HepG2 (cell line): ENCODE data around the gene NSD2. TPM values are rescaled to one million over a fixed set of nuclear protein-coding genes. Genes with fewer than 3 reads are reported as not detected.

ENCODE experiments used
- ATAC-seq: fragments of 200-7000 bp; cut with Tn5 transposase; 3 replicates; pipeline ENCODE4 v1.9.1; 2020; ENCODE audit warnings: mild to moderate bottlenecking, moderate library complexity
- Bru-seq: library from RNA; stranded (reverse); fragments of 400-500 nt; gene quantifications from one replicate; lab custom pipeline; 2021; lab: Mats Ljungman, UMichigan
- BruChase-seq, 2 experiments: library from RNA; stranded (reverse); fragments of 400-500 nt; gene quantifications; one replicate each; lab custom pipeline; 2021; lab: Mats Ljungman, UMichigan
- BruUV-seq: library from RNA; stranded (reverse); fragments of 400-500 nt; replicated peaks from 2 replicates; lab custom pipeline; 2021; lab: Mats Ljungman, UMichigan
- CTCF ChIA-PET: fragments of 300-600 bp; formaldehyde crosslinking; extraction: SDS; loops from one replicate; lab custom pipeline; 2021; ENCODE audit warnings: low total read pairs, inconsistent platforms, low intra/inter-chr PET ratio; lab: Yijun Ruan, JAX
- POLR2A ChIA-PET: fragments of 350-600 bp; sonication (Branson Sonifier 250); formaldehyde crosslinking; loops from one replicate; lab custom pipeline; 2020; ENCODE audit warnings: antibody characterized with exemption, inconsistent platforms; lab: Yijun Ruan, JAX
- DNase-seq: peaks from one replicate; pipeline ENCODE4 v3.0.0-alpha.2; 2015; ENCODE audit warnings: low spot score
- FAIRE-seq: peaks from 3 replicates; lab custom pipeline; 2011; peaks lifted over from hg19 to GRCh38; lab: Jason Lieb, UNC
- H2AFZ ChIP-seq: one replicate; pipeline ENCODE4 v1.6.1; 2011; ENCODE audit warnings: low read length, inconsistent platforms
- H3K27ac ChIP-seq: fragments of 300-600 bp; 3 replicates; pipeline ENCODE4 v1.8.0; 2011; ENCODE audit warnings: mixed run types, mild to moderate bottlenecking, mixed read lengths, low read length, inconsistent platforms; ENCODE audit not compliant: insufficient read depth; ENCODE audit errors: extremely low read length
- H3K27me3 ChIP-seq, 2 experiments: fragments of 200-600 bp in 1 of 2; 2 replicates in 1 of 2; 3 replicates in 1 of 2; pipeline versions ENCODE4 v1.6.0 to v1.8.0; 2011; ENCODE audit warnings: low read length in 2 of 2, mild to moderate bottlenecking in 2 of 2, moderate library complexity in 2 of 2, inconsistent platforms in 1 of 2; ENCODE audit not compliant: insufficient read depth in 2 of 2, control insufficient read depth in 1 of 2
- H3K36me3 ChIP-seq, 2 experiments: fragments of 200-600 bp in 1 of 2; replicated peaks in 1 of 2; 2 replicates in 1 of 2; 3 replicates in 1 of 2; pipeline versions ENCODE4 v1.5.1 to v1.8.0; 2011; ENCODE audit warnings: low read length in 2 of 2, inconsistent platforms in 1 of 2; ENCODE audit not compliant: insufficient read depth in 2 of 2, control insufficient read depth in 1 of 2
- H3K4me1 ChIP-seq: 2 replicates; pipeline ENCODE4 v1.5.1; 2012; ENCODE audit warnings: low read length, inconsistent platforms; ENCODE audit not compliant: insufficient read depth
- H3K4me2 ChIP-seq: 2 replicates; pipeline ENCODE4 v1.6.0; 2011; ENCODE audit warnings: low read depth, low read length, inconsistent platforms
- H3K4me3 ChIP-seq, 3 experiments: fragments of 200-600 bp in 1 of 3; sonication (generic), shearing (Covaris generic) in 1 of 3; replicated peaks in 1 of 3; 2 replicates each; pipeline ENCODE4 v1.5.1; 2011 to 2016; ENCODE audit warnings: low read length in 3 of 3, inconsistent platforms in 2 of 3, low read depth in 2 of 3, mild to moderate bottlenecking in 2 of 3, control low read depth in 1 of 3, mixed read lengths in 1 of 3; ENCODE audit not compliant: insufficient read depth in 1 of 3
- H3K79me2 ChIP-seq: one replicate; pipeline ENCODE4 v1.6.1; 2011; ENCODE audit warnings: low read length, inconsistent platforms; ENCODE audit not compliant: insufficient read depth
- H3K9ac ChIP-seq: 2 replicates; pipeline ENCODE4 v1.6.0; 2011; ENCODE audit warnings: mild to moderate bottlenecking, low read depth, low read length, inconsistent platforms; ENCODE audit not compliant: insufficient read depth
- H3K9me3 ChIP-seq: 2 replicates; pipeline ENCODE4 v1.5.1; 2012; ENCODE audit warnings: mild to moderate bottlenecking, low read length
- H4K20me1 ChIP-seq: 2 replicates; pipeline ENCODE4 v1.6.0; 2011; ENCODE audit warnings: inconsistent platforms, mild to moderate bottlenecking, low read length, moderate library complexity; ENCODE audit not compliant: insufficient read depth
- FOXJ3 ChIP-seq: sonication (generic); formaldehyde crosslinking; IDR thresholded peaks from 2 replicates; pipeline ENCODE4 v1.4.0; 2020; ENCODE audit warnings: missing genetic modification reagents, mild to moderate bottlenecking, borderline replicate concordance
- HMGA1 ChIP-seq: sonication (generic); formaldehyde crosslinking; conservative IDR thresholded peaks from 2 replicates; pipeline ENCODE4 v1.4.0; 2020; ENCODE audit warnings: missing genetic modification reagents
- HMGXB3 ChIP-seq: sonication (generic); formaldehyde crosslinking; IDR thresholded peaks from 2 replicates; pipeline ENCODE4 v1.4.0; 2020; ENCODE audit warnings: missing genetic modification reagents, borderline replicate concordance
- PHF20 ChIP-seq: sonication (generic); formaldehyde crosslinking; IDR thresholded peaks from 2 replicates; pipeline ENCODE4 v1.5.0; 2020; ENCODE audit warnings: mild to moderate bottlenecking, missing genetic modification reagents
- PLRG1 ChIP-seq: fragments of 450-650 bp; conservative IDR thresholded peaks from 2 replicates; pipeline ENCODE4 v1.6.1; 2016
- RFX1 ChIP-seq: fragments of 450-650 bp; IDR thresholded peaks from 2 replicates; pipeline ENCODE4 v1.6.1; 2017
- ZMAT3 ChIP-seq: sonication (generic); formaldehyde crosslinking; conservative IDR thresholded peaks from 2 replicates; pipeline ENCODE4 v1.7.0; 2021; ENCODE audit warnings: missing genetic modification reagents
- ZNF674 ChIP-seq: sonication (generic); formaldehyde crosslinking; IDR thresholded peaks from 2 replicates; pipeline ENCODE4 v1.5.0; 2020; ENCODE audit warnings: low read depth, mild to moderate bottlenecking, missing genetic modification reagents
- ZNF724P ChIP-seq: sonication (generic); formaldehyde crosslinking; IDR thresholded peaks from 2 replicates; pipeline ENCODE4 v1.8.0; 2022; ENCODE audit warnings: missing genetic modification reagents, borderline replicate concordance
- ZNF879 ChIP-seq: sonication (generic); formaldehyde crosslinking; IDR thresholded peaks from 2 replicates; pipeline ENCODE4 v1.8.1; 2023; ENCODE audit warnings: missing genetic modification reagents
- WGBS: methylation state at CpG from one replicate; pipeline ENCODE4 v1.1.6; 2017; ENCODE audit warnings: low lambda C conversion rate; 5-methylcytosine and 5-hydroxymethylcytosine counted together
- in situ Hi-C: cut with HindIII; loops from 2 replicates; pipeline ENCODE4 v1.10.0; 2017; ENCODE audit warnings: low pct_unique_long_range_greater_than_20kb; ENCODE audit not compliant: extremely low pct_ligation_motif_present
- intact Hi-C: fragments of 100-400 bp; cut with micrococcal nuclease; formaldehyde crosslinking; loops from one replicate; pipeline ENCODE4 v1.10.0; 2022; ENCODE audit not compliant: unreplicated experiment
- long read RNA-seq, 2 experiments: library from RNA in 1 of 2; library from polyadenylated mRNA in 1 of 2; stranded (forward) in 1 of 2; unstranded in 1 of 2; transcript quantifications; one replicate each; pipeline ENCODE4 v2.0.0, GENCODE V29; 2019 to 2022
- polyA minus RNA-seq, 3 experiments: library from RNA; depleted of rRNA, polyadenylated mRNA; stranded (reverse); fragments of >200 nt; gene quantifications; 2 replicates each; pipeline ENCODE4 v1.2.3, GENCODE V29; 2011; ENCODE audit warnings: low replicate concordance in 1 of 3
- polyA plus RNA-seq, 8 experiments: library from polyadenylated mRNA; depleted of rRNA in 3 of 8; stranded (reverse) in 7 of 8; unstranded in 1 of 8; fragments of >200 nt; fragmentation: Illumina TruSeq in 4 of 8; extraction: Trizol in 4 of 8; gene quantifications; 2 replicates each; pipeline versions ENCODE4 v1.2.1 to v1.2.3, GENCODE V29; 2011 to 2016; ENCODE audit warnings: low read depth in 4 of 8, missing spikeins in 1 of 8, mixed read lengths in 1 of 8; ENCODE audit not compliant: insufficient read depth in 1 of 8
- total RNA-seq, 5 experiments: library from RNA; depleted of rRNA; stranded (reverse); fragments of >200 nt; fragmentation: Illumina TruSeq; extraction: Trizol; gene quantifications; 2 replicates each; pipeline ENCODE4 v1.2.3, GENCODE V29; 2016; ENCODE audit warnings: low read depth in 1 of 5
- TF ChIP-seq, protein P1 (sequence below): sonication (generic); formaldehyde crosslinking; IDR thresholded peaks from 2 replicates; pipeline ENCODE4 v1.4.0; 2020; ENCODE audit warnings: missing genetic modification reagents, borderline replicate concordance

NSD2 gene
- total RNA-seq (2016; rRNA removed; fragmentation: Illumina TruSeq; extraction: Trizol) (62.0 and 65.9 TPM in 2 replicates), polyA plus RNA-seq (2011; rRNA removed) (19.4 and 22.0 TPM in 2 replicates), polyA minus RNA-seq (2011; rRNA and poly(A)+ RNA removed; ENCODE audit: low replicate concordance) (72.2 and 123 TPM in 2 replicates), Bru-seq, nascent RNA (percentile 76 among the genes with signal in this experiment), BruChase-seq, experiment 1, labeled RNA remaining after a 6-hour chase (percentile 88 among the genes with signal in this experiment), BruChase-seq, experiment 2, labeled RNA remaining after a 2-hour chase (percentile 87 among the genes with signal in this experiment)
- 184 and 195 TPM in 2 replicates for total RNA-seq (2016; cell fraction: cytosol; rRNA removed; fragmentation: Illumina TruSeq; extraction: Trizol; ENCODE audit: low read depth)
- total RNA-seq (2016; cell fraction: insoluble cytoplasmic fraction; rRNA removed; fragmentation: Illumina TruSeq; extraction: Trizol) = 53.2 and 63.6 TPM in 2 replicates
- 147 and 176 TPM in 2 replicates for total RNA-seq (2016; cell fraction: membrane; rRNA removed; fragmentation: Illumina TruSeq; extraction: Trizol)
- 58.7 and 66.8 TPM in 2 replicates for total RNA-seq (2016; cell fraction: nucleus; rRNA removed; fragmentation: Illumina TruSeq; extraction: Trizol)
- 11.1 and 12.8 TPM in 2 replicates for polyA plus RNA-seq (2011; cell fraction: cytosol; rRNA removed)
- polyA plus RNA-seq (2011; cell fraction: nucleus; rRNA removed) = 56.9 and 75.7 TPM in 2 replicates
- polyA plus RNA-seq (2012) = 26.3 and 32.9 TPM in 2 replicates
- polyA plus RNA-seq (2016; cell fraction: cytosol; fragmentation: Illumina TruSeq; extraction: Trizol; ENCODE audit: low read depth) = 11.4 and 12.5 TPM in 2 replicates
- 37.5 and 47.3 TPM in 2 replicates for polyA plus RNA-seq (2016; cell fraction: insoluble cytoplasmic fraction; fragmentation: Illumina TruSeq; extraction: Trizol; ENCODE audit: low read depth)
- 30.1 and 30.2 TPM in 2 replicates for polyA plus RNA-seq (2016; cell fraction: membrane; fragmentation: Illumina TruSeq; extraction: Trizol; ENCODE audit: low read depth)
- polyA plus RNA-seq (2016; cell fraction: nucleus; fragmentation: Illumina TruSeq; extraction: Trizol; ENCODE audit: insufficient read depth, low read depth) = 107 and 112 TPM in 2 replicates
- 27.9 and 31.4 TPM in 2 replicates for polyA minus RNA-seq (2011; cell fraction: cytosol; rRNA and poly(A)+ RNA removed)
- 66.3 and 67.3 TPM in 2 replicates for polyA minus RNA-seq (2011; cell fraction: nucleus; rRNA and poly(A)+ RNA removed)
- long read RNA-seq, experiment 1, partial matches to known transcripts = 9 of 18 reads
- long read RNA-seq, experiment 1, other reads (novel, unspliced or antisense) = 8 of 18 reads
- long read RNA-seq, experiment 2, full-length matches to known transcripts = 3 of 54 reads
- long read RNA-seq, experiment 2, partial matches to known transcripts = 6 of 54 reads
- long read RNA-seq, experiment 2, other reads (novel, unspliced or antisense) = 45 of 54 reads

DNA sequence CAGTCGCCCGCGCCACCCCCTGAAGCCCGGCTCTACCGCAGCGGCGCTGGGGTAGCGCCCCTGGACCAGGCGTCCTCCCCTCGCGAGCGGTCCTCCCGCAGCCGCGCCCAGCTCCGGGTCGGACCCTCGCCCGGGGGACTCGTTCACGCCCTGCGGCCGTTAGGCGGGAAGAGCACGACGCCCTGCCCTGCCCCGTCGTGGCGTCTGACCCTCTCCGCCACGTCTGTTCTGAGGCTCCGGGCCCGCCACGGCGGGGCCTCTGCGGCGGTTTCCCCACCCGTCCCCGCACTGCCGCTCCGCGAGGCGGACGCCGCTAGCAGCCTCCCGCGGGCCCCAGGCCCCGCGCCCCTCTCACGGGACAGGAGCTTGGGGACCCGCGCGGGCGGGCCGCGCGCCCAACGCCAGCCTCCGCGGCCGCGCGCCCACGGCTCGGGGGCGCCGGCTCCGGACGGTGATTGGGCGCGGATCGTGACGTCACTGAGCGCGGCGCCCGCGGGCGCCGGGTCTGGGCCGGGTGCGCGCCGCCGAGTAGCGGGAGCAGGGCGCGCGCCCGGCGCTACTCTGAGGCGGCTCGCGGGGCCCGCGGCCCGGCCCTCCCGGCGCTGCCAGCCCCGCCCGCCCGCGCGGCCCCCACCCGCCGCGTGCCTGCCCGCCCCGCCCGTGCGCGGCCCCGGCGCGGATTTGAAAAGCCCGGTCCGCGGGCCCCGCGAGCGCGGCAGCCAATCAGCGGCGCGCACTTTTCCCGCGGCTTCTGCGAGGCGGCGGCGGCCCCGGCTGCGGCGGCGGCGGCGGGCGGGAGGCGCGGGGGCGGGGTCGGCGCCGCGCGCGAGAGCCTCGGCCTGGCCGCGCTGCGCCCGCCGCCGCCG, at the start of gene NSD2:
Gene NSD2, plus strand, starts transcription at position 816 of the 866 bp plus-strand sequence. CDS start 29,262 bp downstream, outside the sequence.
- peak within 1 kb of the TSS; percentile 77 to 94 (median 92) for H3K4me3 ChIP-seq
- DNase-seq (peak; percentile 67), ATAC-seq (peak; percentile 59), FAIRE-seq (no peak)
- peak within 1 kb of the TSS; percentile 88 for H3K4me2 ChIP-seq
- intact Hi-C loops (loop anchor here (2.0 kb wide), 1 partner anchor 14 kb away; the partner anchor contains the start of gene LETM1), in situ Hi-C loops (no loop called here)
- H3K9ac ChIP-seq = peak within 1 kb of the TSS; percentile 92
- WGBS = 0% methylated on average over 12 of the region's 155 CpGs
- no TSS peak for BruUV-seq
- no peak within 1 kb of the TSS for H2AFZ ChIP-seq
- H3K27me3 ChIP-seq = no peaks in the 10 kb centered on the region
- H3K9me3 ChIP-seq = no peaks in the 10 kb centered on the region
- peak within 1 kb of the TSS; percentile 99 for H3K27ac ChIP-seq
- ChIA-PET POLR2A (interaction anchor here (0.5 to 2.0 kb wide), 2 partner anchors 14 to 103 kb away, joined by 4 to 9 read pairs; no protein-coding TSS in a partner anchor), CTCF (no interaction called here)
- H3K79me2 ChIP-seq = peaks cover 37% of the 10 kb centered on the region
- peaks cover 5% of the 10 kb centered on the region for H4K20me1 ChIP-seq
- H3K36me3 ChIP-seq = no peaks in the 10 kb centered on the region
- peaks cover 74% of the 10 kb centered on the region for H3K4me1 ChIP-seq
- TF ChIP-seq ZMAT3 (CRISPR knock-in tag) = 0 out of 2 replicates have a peak, but pooled peaks have one; percentile 54
- TF ChIP-seq, protein P1, sequence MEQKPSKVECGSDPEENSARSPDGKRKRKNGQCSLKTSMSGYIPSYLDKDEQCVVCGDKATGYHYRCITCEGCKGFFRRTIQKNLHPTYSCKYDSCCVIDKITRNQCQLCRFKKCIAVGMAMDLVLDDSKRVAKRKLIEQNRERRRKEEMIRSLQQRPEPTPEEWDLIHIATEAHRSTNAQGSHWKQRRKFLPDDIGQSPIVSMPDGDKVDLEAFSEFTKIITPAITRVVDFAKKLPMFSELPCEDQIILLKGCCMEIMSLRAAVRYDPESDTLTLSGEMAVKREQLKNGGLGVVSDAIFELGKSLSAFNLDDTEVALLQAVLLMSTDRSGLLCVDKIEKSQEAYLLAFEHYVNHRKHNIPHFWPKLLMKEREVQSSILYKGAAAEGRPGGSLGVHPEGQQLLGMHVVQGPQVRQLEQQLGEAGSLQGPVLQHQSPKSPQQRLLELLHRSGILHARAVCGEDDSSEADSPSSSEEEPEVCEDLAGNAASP (CRISPR knock-in tag) = 0 out of 2 replicates have a peak, but pooled peaks have one; percentile 43
- peak; percentile 70; the same call in 1 of the 2 replicates for TF ChIP-seq ZNF879 (CRISPR knock-in tag)
- TF ChIP-seq PHF20 (CRISPR knock-in tag) = peak; percentile 43; the same call in 1 of the 2 replicates
- TF ChIP-seq FOXJ3 = no peak
- TF ChIP-seq HMGA1 = no peak
- TF ChIP-seq HMGXB3 (CRISPR knock-in tag) = peak; percentile 44; the same call in 1 of the 2 replicates
- TF ChIP-seq PLRG1 = no peak
- no peak for TF ChIP-seq RFX1
- peak; percentile 90; the same call in 1 of the 2 replicates for TF ChIP-seq ZNF724P
- TF ChIP-seq ZNF674 = 0 out of 2 replicates have a peak, but pooled peaks have one; percentile 53
